Transverse colon (tissue), 4 donors: ENCODE measurements around the gene CCDC83. TPM values are rescaled to one million over a fixed set of nuclear protein-coding genes. Genes with fewer than 3 reads are reported as not detected.

Experiments
- DNase-seq: peaks from one replicate; pipeline ENCODE4 v3.0.0-alpha.2; 2019
- H3K27ac ChIP-seq, 4 donors: fragments of 200-600 bp; sonication (generic); 2 replicates each; pipeline ENCODE4 v1.5.1; 2016 to 2018; ENCODE audit warnings: inconsistent platforms in 4 of 4
- H3K27me3 ChIP-seq: fragments of 200-600 bp; sonication (generic); 2 replicates; pipeline ENCODE4 v1.5.1; 2017; ENCODE audit warnings: inconsistent platforms
- H3K36me3 ChIP-seq, 4 donors: fragments of 200-600 bp; sonication (generic); 2 replicates each; pipeline ENCODE4 v1.5.1; 2017 to 2019; ENCODE audit warnings: inconsistent platforms in 4 of 4
- H3K4me1 ChIP-seq, 4 donors: fragments of 200-600 bp; sonication (generic); 2 replicates each; pipeline ENCODE4 v1.5.1; 2017 to 2020; ENCODE audit warnings: inconsistent platforms in 4 of 4
- H3K4me3 ChIP-seq, 4 donors: fragments of 200-600 bp; sonication (generic); 1 replicate in 1 of 4; 2 replicates in 3 of 4; pipeline versions ENCODE4 v1.5.1 to v1.6.1; 2017 to 2019; ENCODE audit warnings: inconsistent platforms in 4 of 4
- H3K9me3 ChIP-seq, 2 donors: fragments of 200-600 bp; sonication (generic); 2 replicates each; pipeline ENCODE4 v1.5.1; 2017 to 2019; ENCODE audit warnings: inconsistent platforms in 2 of 2
- EP300 ChIP-seq: sonication (generic); formaldehyde crosslinking; IDR thresholded peaks from one replicate; pipeline ENCODE4 v1.6.1; 2017; ENCODE audit warnings: antibody characterized with exemption, low read depth
- POLR2A ChIP-seq: fragments of 450-650 bp; IDR thresholded peaks from one replicate; pipeline ENCODE4 v1.6.1; 2016; ENCODE audit warnings: antibody characterized with exemption, mild to moderate bottlenecking, moderate library complexity
- POLR2AphosphoS5 ChIP-seq, 3 donors: sonication (generic); formaldehyde crosslinking; IDR thresholded peaks; one replicate each; pipeline ENCODE4 v1.6.1; 2016; ENCODE audit warnings: antibody characterized with exemption in 3 of 3
- WGBS, 2 donors: methylation state at CpG; one replicate each; pipeline ENCODE4 v1.1.5; 2018; ENCODE audit warnings: low coverage in 1 of 2; 5-methylcytosine and 5-hydroxymethylcytosine counted together
- in situ Hi-C, 4 donors: fragments of 200-750 bp; cut with MboI; loops; one replicate each; pipeline versions ENCODE4 v1.15.0 to v1.15.1; 2017; ENCODE audit warnings: low sequenced_read_pairs in 3 of 4, low pct_ligation_motif_present in 1 of 4, low pct_unique_long_range_greater_than_20kb in 1 of 4
- intact Hi-C: fragments of 100-400 bp; cut with DNase I; formaldehyde crosslinking; loops from one replicate; pipeline ENCODE4 v1.15.1; 2023; ENCODE audit warnings: low total_unique reads
- total RNA-seq, 4 donors: library from RNA; depleted of rRNA; stranded (reverse); fragments of >200 nt; gene quantifications; one replicate each; pipeline ENCODE4 v1.1.0, GENCODE V29; 2016
- TF ChIP-seq, protein P1 (sequence below), 5 experiments: fragments of 200-600 bp in 3 of 5; fragments of 450-650 bp in 2 of 5; sonication (generic) in 3 of 5; IDR thresholded peaks; 1 replicate in 2 of 5; 2 replicates in 3 of 5; pipeline ENCODE4 v1.5.1; 2016 to 2017; ENCODE audit warnings: antibody characterized with exemption in 5 of 5, inconsistent platforms in 3 of 5, mild to moderate bottlenecking in 2 of 5, moderate library complexity in 1 of 5

The CCDC83 gene
- total RNA-seq, 4 donors from 2014 or later: not detected

DNA sequence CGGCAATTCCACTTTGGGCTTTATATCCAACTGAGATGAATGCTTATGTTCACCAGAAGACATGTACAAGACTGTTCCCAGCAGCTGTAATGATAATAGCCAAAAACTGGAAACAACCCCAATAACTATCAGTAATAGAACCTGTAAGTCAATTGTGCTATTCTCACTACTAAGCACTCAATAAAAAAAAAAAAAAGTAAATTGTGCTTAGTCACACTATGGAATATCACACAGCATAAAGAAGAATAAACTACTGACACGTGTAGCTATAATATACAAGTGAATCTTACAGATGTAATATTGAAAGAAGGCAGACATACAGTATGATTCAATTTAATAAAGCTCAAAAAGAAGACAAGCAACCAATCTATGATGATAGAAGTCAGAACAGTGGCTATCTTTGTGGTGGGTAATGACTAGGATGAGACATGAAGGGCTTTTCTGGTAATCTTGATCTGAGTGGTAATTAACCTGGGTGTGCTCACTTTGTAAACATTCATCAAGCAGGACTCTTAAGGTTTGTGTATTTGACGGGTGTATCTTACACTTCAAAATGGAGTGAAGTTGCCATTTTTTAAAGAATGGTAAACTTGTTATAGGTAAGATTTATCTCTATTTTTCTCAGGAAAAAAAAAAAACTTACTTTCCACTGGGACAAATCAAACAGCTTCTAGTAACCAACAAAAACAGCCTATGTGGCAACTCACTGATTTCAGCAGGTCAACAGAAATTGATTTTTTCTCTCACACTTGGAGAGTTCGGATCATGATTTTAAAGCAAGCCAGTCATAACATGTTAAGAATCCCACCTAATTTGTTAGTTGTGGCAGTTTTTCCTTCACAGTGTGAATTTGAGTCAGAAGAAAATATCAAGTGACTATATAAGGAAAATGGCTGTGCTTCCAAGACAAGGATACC is 84.2 kb downstream of the CCDC83 start:
- Histone ChIP-seq H3K27ac (no peak overlapping the region), H3K9me3 (no peaks in the 10 kb centered on the region), H3K27me3 (no peaks in the 10 kb centered on the region), H3K36me3 (no peaks in the 10 kb centered on the region), H3K4me1 (no peaks in the 10 kb centered on the region), H3K4me3 (no peak overlapping the region)
- intact Hi-C loops (loop anchor here (2.0 kb wide), 1 partner anchor 279 kb away; no protein-coding TSS in a partner anchor), in situ Hi-C loops (loop anchor here in 3 of 4 donors (10.0 to 25.0 kb wide), 2 partner anchors 273 to 275 kb away; no protein-coding TSS in a partner anchor)
- 69 to 70% methylated on average over 4 of the region's 4 CpGs for WGBS, 2 donors
- TF ChIP-seq POLR2AphosphoS5 (IDR thresholded peaks at IDR 0.05) (peak in 1 of 3 donors; percentile 7), EP300 (no peak), POLR2A (no peak)
- TF ChIP-seq, protein P1, sequence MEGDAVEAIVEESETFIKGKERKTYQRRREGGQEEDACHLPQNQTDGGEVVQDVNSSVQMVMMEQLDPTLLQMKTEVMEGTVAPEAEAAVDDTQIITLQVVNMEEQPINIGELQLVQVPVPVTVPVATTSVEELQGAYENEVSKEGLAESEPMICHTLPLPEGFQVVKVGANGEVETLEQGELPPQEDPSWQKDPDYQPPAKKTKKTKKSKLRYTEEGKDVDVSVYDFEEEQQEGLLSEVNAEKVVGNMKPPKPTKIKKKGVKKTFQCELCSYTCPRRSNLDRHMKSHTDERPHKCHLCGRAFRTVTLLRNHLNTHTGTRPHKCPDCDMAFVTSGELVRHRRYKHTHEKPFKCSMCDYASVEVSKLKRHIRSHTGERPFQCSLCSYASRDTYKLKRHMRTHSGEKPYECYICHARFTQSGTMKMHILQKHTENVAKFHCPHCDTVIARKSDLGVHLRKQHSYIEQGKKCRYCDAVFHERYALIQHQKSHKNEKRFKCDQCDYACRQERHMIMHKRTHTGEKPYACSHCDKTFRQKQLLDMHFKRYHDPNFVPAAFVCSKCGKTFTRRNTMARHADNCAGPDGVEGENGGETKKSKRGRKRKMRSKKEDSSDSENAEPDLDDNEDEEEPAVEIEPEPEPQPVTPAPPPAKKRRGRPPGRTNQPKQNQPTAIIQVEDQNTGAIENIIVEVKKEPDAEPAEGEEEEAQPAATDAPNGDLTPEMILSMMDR (IDR thresholded peaks at IDR 0.05): no peak
- DNase-seq: no peak

DNA sequence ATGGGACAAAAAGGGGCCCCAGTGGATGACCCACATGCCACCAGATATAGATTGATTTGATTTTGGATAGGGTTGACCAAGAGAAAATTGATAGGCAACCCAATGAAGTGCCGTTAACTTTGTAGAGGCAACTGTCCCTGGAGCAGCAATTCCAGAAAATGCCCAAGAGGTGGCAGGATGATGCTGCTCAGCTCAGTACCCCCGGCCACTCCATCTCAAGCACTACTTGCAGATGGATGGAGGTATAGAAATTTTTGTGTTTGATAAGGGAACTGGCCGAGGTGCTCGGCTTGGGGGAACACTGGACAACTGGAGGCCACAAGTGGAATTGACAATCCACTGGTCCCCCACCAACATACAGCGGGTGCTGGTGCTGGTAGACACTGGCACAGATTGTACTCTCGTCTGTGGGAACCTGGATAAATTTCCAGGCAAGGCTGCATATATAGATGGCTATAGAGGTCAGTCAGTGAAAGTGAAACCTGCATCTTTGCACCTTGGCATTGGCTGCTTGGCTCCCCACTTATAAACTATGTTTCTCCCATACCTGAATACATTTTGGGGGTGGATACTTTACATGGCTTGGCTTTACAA is 86.3 kb downstream of the CCDC83 start:
- peak; percentile 39 for DNase-seq
- no peaks in the 10 kb centered on the region for H3K9me3 ChIP-seq
- intact Hi-C loops: loop anchor here (2.0 kb wide), 1 partner anchor 277 kb away; no protein-coding TSS in a partner anchor
- in situ Hi-C loops: loop anchor here in 1 of 4 donors (25.0 kb wide), 1 partner anchor 271 kb away; no protein-coding TSS in a partner anchor
- no peaks in the 10 kb centered on the region for H3K27me3 ChIP-seq
- H3K4me1 ChIP-seq: peaks cover 0 to 2% (median 0%) of the 10 kb centered on the region in 4 donors
- H3K27ac ChIP-seq: no peak overlapping the region
- TF ChIP-seq POLR2A: no peak
- TF ChIP-seq, protein P1 (IDR thresholded peaks at IDR 0.05): peak; percentile 5 to 63 (median 52)
- no peak for TF ChIP-seq POLR2AphosphoS5 (IDR thresholded peaks at IDR 0.05)
- no peak for TF ChIP-seq EP300
- H3K36me3 ChIP-seq: no peaks in the 10 kb centered on the region
- 52% methylated on average over 6 of the region's 6 CpGs; no CpG with 5 or more reads in 1 of the 2 donors for WGBS, 2 donors
- H3K4me3 ChIP-seq: no peak overlapping the region

DNA sequence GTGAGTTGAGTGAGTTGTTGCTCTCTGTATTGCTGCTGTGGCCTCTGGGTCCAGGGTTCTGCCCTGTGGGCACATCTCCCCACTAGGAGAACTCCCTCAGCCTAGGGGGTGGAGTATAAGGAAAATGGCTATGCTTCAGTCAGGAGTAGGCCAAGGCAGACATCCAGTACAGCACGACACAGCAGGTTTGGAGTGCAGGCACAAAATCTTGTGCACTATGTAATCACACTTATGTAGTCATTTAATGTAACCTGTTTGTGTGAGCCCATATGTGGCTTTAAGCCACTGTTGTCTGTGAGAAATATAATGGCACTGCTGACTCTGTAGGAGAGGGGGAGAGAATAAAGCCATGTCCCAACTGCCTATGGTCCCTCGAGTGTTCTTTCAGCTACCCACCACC is 90.1 kb downstream of the CCDC83 start:
- intact Hi-C loops (no loop called here), in situ Hi-C loops (loop anchor here in 1 of 4 donors (25.0 kb wide), 1 partner anchor 267 kb away; no protein-coding TSS in a partner anchor)
- Histone ChIP-seq H3K4me1 (peaks cover 0 to 20% (median 6%) of the 10 kb centered on the region in 4 donors), H3K4me3 (no peak overlapping the region), H3K27ac (no peak overlapping the region), H3K36me3 (no peaks in the 10 kb centered on the region), H3K27me3 (no peaks in the 10 kb centered on the region), H3K9me3 (no peaks in the 10 kb centered on the region)
- no peak for DNase-seq
- TF ChIP-seq POLR2AphosphoS5 (IDR thresholded peaks at IDR 0.05) (no peak), POLR2A (no peak), EP300 (no peak)
- TF ChIP-seq, protein P1 (IDR thresholded peaks at IDR 0.05): no peak
- 92 to 100% methylated on average over 1 to 2 of the region's 2 CpGs for WGBS, 2 donors

GRCh38 chr11:85945788-85946187 is 90.6 kb downstream of the CCDC83 start:
- H3K27ac ChIP-seq: no peak overlapping the region
- in situ Hi-C loops: loop anchor here in 1 of 4 donors (25.0 kb wide), 1 partner anchor 267 kb away; no protein-coding TSS in a partner anchor
- H3K4me1 ChIP-seq: peaks cover 0 to 20% (median 6%) of the 10 kb centered on the region in 4 donors
- DNase-seq: no peak
- no peak overlapping the region for H3K4me3 ChIP-seq
- H3K9me3 ChIP-seq: no peaks in the 10 kb centered on the region
- no peaks in the 10 kb centered on the region for H3K36me3 ChIP-seq
- no peaks in the 10 kb centered on the region for H3K27me3 ChIP-seq
- TF ChIP-seq, protein P1 (IDR thresholded peaks at IDR 0.05): no peak
- no peak for TF ChIP-seq POLR2A
- TF ChIP-seq POLR2AphosphoS5 (IDR thresholded peaks at IDR 0.05): no peak
- no peak for TF ChIP-seq EP300
- intact Hi-C loops: no loop called here
